ENCODE measurements around the gene COA1. TPM values are rescaled to one million over a fixed set of nuclear protein-coding genes. Genes with fewer than 3 reads are reported as not detected.

Gene COA1
- total and polyA plus RNA-seq, 9 of the 15 experiments (the other 6 are each of a cell fraction or from before 2014, with no cell fraction given), result 98.9 to 463 (median 181) TPM

DNA sequence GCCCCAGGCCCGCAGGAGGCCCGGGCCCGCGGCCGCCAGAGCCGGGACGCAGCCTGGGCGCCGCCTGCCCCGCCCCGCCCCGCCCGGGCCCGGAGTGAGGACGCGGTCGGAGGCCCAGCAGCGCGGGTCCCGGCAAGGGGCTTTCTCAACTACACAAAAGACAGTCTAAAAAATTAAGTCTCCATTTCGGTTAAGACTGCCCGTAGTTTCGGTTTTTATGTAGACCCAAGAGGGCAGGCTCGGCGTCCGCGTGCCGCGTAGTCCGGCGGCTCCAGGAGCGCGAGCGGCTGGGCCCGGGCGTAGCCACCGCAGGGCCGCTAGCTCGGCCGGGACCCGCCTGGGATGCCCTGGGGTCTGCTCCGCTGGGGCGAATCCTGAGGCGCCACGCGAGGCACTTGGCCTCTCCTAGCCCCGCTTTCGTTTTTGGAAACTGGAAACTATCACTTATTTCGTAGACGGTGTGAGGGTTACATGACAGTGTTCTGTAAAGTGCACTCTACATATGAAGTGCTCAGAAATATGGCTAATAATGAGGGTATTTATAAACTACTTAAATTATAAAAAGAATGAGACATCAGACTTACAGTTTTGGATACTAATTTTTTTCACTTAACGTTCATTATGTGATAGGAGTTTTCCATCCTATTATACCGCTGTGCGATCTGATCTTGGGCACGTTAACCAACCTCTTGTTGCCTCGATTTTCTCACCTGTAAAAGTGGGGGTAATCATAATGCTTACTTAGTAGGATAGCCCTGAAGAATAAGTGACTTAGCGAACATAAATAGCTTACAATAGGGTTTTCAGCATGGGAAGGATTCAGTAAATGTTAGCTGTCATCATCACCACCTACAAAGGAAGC is 29.7 kb upstream of the COA1 start (continued):
- 0 out of 2 replicates have a peak, but pooled peaks have one; percentile 12 for TF ChIP-seq ZBTB40 (IDR thresholded peaks at IDR 0.05)
- no peak for TF ChIP-seq ZBTB40 (CRISPR knock-in tag; IDR thresholded peaks at IDR 0.05)
- 0 out of 2 replicates have a peak, but pooled peaks have one; percentile 40 for TF ChIP-seq NR2C2 (CRISPR knock-in tag; IDR thresholded peaks at IDR 0.05)
- no peak for TF ChIP-seq NR2C2 (tag; IDR thresholded peaks at IDR 0.05)
- TF ChIP-seq ZNF263 (CRISPR knock-in tag; IDR thresholded peaks at IDR 0.05; ENCODE audit: borderline replicate concordance), result 0 out of 2 replicates have a peak, but pooled peaks have one; percentile 27
- TF ChIP-seq PHF8 (IDR thresholded peaks at IDR 0.05; ENCODE audit: borderline replicate concordance, low read length), result peak; percentile 6; the same call in 1 of the 2 replicates
- TF ChIP-seq DMBX1 (CRISPR knock-in tag; IDR thresholded peaks at IDR 0.05; ENCODE audit: borderline replicate concordance), result 0 out of 2 replicates have a peak, but pooled peaks have one; percentile 42
- TF ChIP-seq, protein P1, sequence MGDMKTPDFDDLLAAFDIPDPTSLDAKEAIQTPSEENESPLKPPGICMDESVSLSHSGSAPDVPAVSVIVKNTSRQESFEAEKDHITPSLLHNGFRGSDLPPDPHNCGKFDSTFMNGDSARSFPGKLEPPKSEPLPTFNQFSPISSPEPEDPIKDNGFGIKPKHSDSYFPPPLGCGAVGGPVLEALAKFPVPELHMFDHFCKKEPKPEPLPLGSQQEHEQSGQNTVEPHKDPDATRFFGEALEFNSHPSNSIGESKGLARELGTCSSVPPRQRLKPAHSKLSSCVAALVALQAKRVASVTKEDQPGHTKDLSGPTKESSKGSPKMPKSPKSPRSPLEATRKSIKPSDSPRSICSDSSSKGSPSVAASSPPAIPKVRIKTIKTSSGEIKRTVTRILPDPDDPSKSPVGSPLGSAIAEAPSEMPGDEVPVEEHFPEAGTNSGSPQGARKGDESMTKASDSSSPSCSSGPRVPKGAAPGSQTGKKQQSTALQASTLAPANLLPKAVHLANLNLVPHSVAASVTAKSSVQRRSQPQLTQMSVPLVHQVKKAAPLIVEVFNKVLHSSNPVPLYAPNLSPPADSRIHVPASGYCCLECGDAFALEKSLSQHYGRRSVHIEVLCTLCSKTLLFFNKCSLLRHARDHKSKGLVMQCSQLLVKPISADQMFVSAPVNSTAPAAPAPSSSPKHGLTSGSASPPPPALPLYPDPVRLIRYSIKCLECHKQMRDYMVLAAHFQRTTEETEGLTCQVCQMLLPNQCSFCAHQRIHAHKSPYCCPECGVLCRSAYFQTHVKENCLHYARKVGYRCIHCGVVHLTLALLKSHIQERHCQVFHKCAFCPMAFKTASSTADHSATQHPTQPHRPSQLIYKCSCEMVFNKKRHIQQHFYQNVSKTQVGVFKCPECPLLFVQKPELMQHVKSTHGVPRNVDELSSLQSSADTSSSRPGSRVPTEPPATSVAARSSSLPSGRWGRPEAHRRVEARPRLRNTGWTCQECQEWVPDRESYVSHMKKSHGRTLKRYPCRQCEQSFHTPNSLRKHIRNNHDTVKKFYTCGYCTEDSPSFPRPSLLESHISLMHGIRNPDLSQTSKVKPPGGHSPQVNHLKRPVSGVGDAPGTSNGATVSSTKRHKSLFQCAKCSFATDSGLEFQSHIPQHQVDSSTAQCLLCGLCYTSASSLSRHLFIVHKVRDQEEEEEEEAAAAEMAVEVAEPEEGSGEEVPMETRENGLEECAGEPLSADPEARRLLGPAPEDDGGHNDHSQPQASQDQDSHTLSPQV (IDR thresholded peaks at IDR 0.05), result 0 out of 2 replicates have a peak, but pooled peaks have one; percentile 36
- TF ChIP-seq THRA (IDR thresholded peaks at IDR 0.05), result no peak
- peak; percentile 20; the same call in 1 of the 2 replicates for TF ChIP-seq CTBP1 (IDR thresholded peaks at IDR 0.05; ENCODE audit: borderline replicate concordance)
- TF ChIP-seq HMGN3 (IDR thresholded peaks at IDR 0.05; ENCODE audit: borderline replicate concordance, extremely low read depth, insufficient read length, low read depth, low read length), result peak; percentile 25
